IPS-18c (cell line): ENCODE results near the gene SCRG1.

ENCODE experiments used
- H3K4me3 ChIP-seq: 2 replicates; pipeline ENCODE4 v1.7.0; 2013; ENCODE audit warnings: low read depth, mild to moderate bottlenecking, low read length, moderate library complexity; ENCODE audit not compliant: insufficient read depth
- H3K9me3 ChIP-seq: one replicate; pipeline ENCODE4 v1.6.1; 2013; ENCODE audit warnings: mild to moderate bottlenecking, low read length, moderate library complexity; ENCODE audit not compliant: control insufficient read depth, insufficient read depth

SCRG1 gene

DNA sequence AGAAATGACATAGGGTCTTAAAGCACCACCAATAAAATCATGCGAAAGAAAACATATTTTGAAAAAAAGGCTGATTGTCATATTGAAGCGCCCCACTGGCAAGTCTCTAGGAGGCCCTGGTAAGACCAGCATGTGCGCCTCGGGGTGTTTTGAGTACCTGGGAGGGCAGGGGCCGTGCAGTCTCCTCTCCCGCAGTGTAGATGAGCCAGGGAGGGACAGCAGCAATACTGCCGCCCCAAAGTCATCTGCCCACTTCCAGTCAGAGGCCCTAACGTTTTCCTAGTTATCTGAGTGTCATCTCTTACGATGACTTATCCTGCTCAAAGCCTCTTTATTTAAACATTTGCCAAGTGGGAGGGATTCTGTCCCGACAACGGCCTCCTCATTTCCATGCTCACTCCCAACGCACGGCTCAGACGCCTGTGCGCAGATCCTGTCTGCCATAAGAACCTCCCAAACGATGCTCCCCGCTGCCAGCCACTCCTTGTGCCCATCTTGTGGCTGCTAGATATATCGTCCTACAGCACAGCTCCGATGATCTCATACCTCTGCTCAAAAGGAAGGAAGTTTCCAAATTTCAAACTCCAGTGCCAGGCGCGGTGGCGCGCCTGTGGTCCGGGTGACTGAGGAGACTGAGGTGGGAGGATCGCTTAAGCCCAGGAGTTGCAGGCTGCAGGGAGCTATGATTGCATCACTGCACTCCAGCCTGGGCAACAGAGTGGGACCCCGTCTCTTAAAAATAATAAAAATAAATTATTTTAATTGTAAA is 17.2 kb upstream of the SCRG1 start:
- Histone ChIP-seq H3K4me3 (no peak overlapping the region), H3K9me3 (no peaks in the 10 kb centered on the region)

GRCh38 chr4:173415092-173415491 is 16.2 kb upstream of the SCRG1 start:
- H3K9me3 ChIP-seq = no peaks in the 10 kb centered on the region
- H3K4me3 ChIP-seq = no peak overlapping the region

- H3K4me3 ChIP-seq = no peak overlapping the region
- no peaks in the 10 kb centered on the region for H3K9me3 ChIP-seq
These were observed 15.5 kb upstream of the SCRG1 start for GRCh38 chr4:173414456-173414855.

GRCh38 chr4:173413036-173413435 is 14.1 kb upstream of the SCRG1 start:
- no peak overlapping the region for H3K4me3 ChIP-seq
- no peaks in the 10 kb centered on the region for H3K9me3 ChIP-seq

GRCh38 chr4:173411106-173411693 is 12.3 kb upstream of the SCRG1 start:
- H3K9me3 ChIP-seq = no peaks in the 10 kb centered on the region

DNA sequence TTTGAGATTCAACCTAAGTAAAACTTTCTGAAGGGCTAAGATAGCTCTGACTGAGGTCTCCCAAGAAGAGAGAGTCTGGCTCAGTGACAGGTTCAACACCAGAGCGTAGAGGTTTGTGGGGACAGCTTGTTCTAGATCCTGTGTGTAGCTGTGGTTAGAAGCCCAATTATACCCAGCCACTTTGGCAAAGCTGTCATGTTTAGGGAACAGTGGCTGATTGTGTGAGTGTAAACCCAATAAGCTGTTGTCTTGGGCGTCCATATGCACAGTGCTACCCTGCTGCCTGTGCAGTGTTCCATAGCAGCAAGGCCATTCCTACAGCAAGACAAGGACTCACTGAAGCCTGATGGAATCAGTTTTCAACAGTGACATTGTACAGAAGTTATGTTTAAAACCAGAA is 11.2 kb upstream of the SCRG1 start:
- Histone ChIP-seq H3K4me3 (no peak overlapping the region), H3K9me3 (no peaks in the 10 kb centered on the region)

More at GRCh38 chr4:173411106-173411693, 12.3 kb upstream of the SCRG1 start:
- H3K4me3 ChIP-seq = no peak overlapping the region

GRCh38 chr4:173405840-173406606 is 7.1 kb upstream of the SCRG1 start:
- Histone ChIP-seq H3K9me3 (no peaks in the 10 kb centered on the region), H3K4me3 (no peak overlapping the region)

GRCh38 chr4:173404296-173404865 is 5.5 kb upstream of the SCRG1 start:
- Histone ChIP-seq H3K9me3 (no peaks in the 10 kb centered on the region), H3K4me3 (no peak overlapping the region)

- no peak overlapping the region for H3K4me3 ChIP-seq
- H3K9me3 ChIP-seq = no peaks in the 10 kb centered on the region
These were observed 4.1 kb upstream of the SCRG1 start for GRCh38 chr4:173403051-173403450.

GRCh38 chr4:173401063-173401462 is 2.1 kb upstream of the SCRG1 start:
- Histone ChIP-seq H3K9me3 (no peaks in the 10 kb centered on the region), H3K4me3 (no peak overlapping the region)

DNA sequence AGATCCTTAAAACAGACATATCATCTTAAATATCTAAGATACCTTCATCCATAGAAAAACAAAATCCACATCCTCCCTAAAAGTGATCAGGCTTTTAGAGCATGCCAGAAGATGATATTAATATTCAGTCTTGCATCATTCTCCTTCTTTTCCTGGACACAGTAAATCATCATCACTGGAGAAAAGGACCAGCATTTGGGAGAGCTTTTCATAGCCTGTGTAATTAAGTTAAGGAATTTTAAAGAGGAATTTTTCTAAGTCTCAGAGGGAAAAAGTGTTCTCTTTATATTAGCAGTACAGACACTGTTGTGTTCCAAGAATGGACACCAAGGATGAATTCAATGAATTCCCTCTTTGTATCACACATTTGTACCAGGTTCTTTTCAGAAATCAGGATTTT is 696 bp downstream of the SCRG1 start:
- no peak overlapping the region for H3K4me3 ChIP-seq

GRCh38 chr4:173397604-173398003 is 1.3 kb downstream of the SCRG1 start:
- no peak overlapping the region for H3K4me3 ChIP-seq

More for the DNA sequence above, 696 bp downstream of the SCRG1 start:
- no peaks in the 10 kb centered on the region for H3K9me3 ChIP-seq

DNA sequence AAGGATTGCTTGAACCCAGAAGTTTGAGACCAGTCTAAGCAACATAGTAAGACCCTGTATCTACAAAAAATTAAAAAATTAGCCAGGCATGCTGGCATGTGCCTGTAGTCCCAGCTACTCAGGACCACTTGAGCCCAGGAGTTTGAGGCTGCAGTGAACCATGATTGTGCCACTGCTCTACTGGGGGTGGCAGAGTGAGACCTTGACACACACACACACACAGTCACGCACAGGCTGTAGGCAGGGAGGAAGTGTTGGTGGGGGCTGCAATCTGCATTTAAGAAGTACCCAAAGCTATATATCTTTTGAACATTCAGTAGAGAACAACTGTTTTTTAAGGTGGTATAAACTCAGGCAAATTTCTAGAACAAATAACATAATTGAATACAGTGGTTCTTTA is 7.2 kb downstream of the SCRG1 start:
- no peaks in the 10 kb centered on the region for H3K9me3 ChIP-seq
- no peak overlapping the region for H3K4me3 ChIP-seq

More at GRCh38 chr4:173397604-173398003, 1.3 kb downstream of the SCRG1 start:
- H3K9me3 ChIP-seq = no peaks in the 10 kb centered on the region

GRCh38 chr4:173386751-173387150 is 12.2 kb downstream of the SCRG1 start:
- Histone ChIP-seq H3K4me3 (no peak overlapping the region), H3K9me3 (no peaks in the 10 kb centered on the region)

- no peak overlapping the region for H3K4me3 ChIP-seq
- no peaks in the 10 kb centered on the region for H3K9me3 ChIP-seq
These were observed 16.6 kb downstream of the SCRG1 start for GRCh38 chr4:173382349-173382748.

GRCh38 chr4:173381610-173382009 is 17.3 kb downstream of the SCRG1 start:
- Histone ChIP-seq H3K9me3 (no peaks in the 10 kb centered on the region), H3K4me3 (no peak overlapping the region)

DNA sequence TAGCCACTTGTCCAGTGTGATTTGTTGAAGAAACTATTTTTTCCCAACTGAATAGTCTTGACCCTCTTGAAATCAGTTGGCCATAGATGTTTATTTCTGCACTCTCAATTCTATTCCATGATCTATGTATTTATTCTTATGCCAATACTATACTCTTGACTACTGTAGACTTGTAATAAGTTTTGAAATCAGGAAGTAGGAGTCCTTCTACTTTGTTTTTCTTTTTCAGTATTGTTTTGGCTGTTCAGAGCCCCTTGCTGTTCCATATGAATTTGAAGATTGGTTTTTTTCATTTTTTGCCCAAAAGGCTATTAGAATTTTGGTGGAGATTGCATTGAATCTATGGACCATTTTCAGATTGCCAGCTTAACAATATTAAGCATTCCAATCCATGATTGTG is 17.9 kb downstream of the SCRG1 start:
- no peaks in the 10 kb centered on the region for H3K9me3 ChIP-seq

GRCh38 chr4:173379929-173380328 is 19.0 kb downstream of the SCRG1 start:
- H3K4me3 ChIP-seq = no peak overlapping the region
- H3K9me3 ChIP-seq = no peaks in the 10 kb centered on the region

More for the DNA sequence above, 17.9 kb downstream of the SCRG1 start:
- no peak overlapping the region for H3K4me3 ChIP-seq
